Nephron (organoid): ENCODE measurements around the gene CARNS1.
A peak's percentile ranks its signal among the peaks of the same experiment; 100 is the strongest.

Experiments
- H3K27ac Mint-ChIP-seq, 3 experiments: 2 replicates each; pipeline ENCODE4 v1.8.0; 2020; ENCODE audit warnings: mixed read lengths in 3 of 3, mild to moderate bottlenecking in 2 of 3, moderate library complexity in 1 of 3
- H3K27me3 Mint-ChIP-seq: 2 replicates; pipeline ENCODE4 v1.8.0; 2021; ENCODE audit warnings: low read depth, mild to moderate bottlenecking, moderate library complexity, mixed read lengths
- H3K36me3 Mint-ChIP-seq: 2 replicates; pipeline ENCODE4 v1.8.0; 2020; ENCODE audit warnings: low read depth, mixed read lengths
- H3K4me1 Mint-ChIP-seq: 2 replicates; pipeline ENCODE4 v1.8.0; 2020; ENCODE audit warnings: mixed read lengths
- H3K4me3 Mint-ChIP-seq, 3 experiments: 2 replicates each; pipeline ENCODE4 v1.8.0; 2020; ENCODE audit warnings: mild to moderate bottlenecking in 3 of 3, mixed read lengths in 3 of 3, moderate library complexity in 2 of 3
- H3K9me3 Mint-ChIP-seq: 2 replicates; pipeline ENCODE4 v1.8.0; 2020; ENCODE audit warnings: mixed read lengths
- TF ChIP-seq, protein P1 (sequence below), 3 experiments: fragments of 200-600 bp; sonication (generic); IDR thresholded peaks; one replicate each; pipeline ENCODE4 v1.5.0; 2021; ENCODE audit warnings: antibody characterized with exemption in 3 of 3; ENCODE audit not compliant: unreplicated experiment in 3 of 3

CARNS1 gene, protein sequence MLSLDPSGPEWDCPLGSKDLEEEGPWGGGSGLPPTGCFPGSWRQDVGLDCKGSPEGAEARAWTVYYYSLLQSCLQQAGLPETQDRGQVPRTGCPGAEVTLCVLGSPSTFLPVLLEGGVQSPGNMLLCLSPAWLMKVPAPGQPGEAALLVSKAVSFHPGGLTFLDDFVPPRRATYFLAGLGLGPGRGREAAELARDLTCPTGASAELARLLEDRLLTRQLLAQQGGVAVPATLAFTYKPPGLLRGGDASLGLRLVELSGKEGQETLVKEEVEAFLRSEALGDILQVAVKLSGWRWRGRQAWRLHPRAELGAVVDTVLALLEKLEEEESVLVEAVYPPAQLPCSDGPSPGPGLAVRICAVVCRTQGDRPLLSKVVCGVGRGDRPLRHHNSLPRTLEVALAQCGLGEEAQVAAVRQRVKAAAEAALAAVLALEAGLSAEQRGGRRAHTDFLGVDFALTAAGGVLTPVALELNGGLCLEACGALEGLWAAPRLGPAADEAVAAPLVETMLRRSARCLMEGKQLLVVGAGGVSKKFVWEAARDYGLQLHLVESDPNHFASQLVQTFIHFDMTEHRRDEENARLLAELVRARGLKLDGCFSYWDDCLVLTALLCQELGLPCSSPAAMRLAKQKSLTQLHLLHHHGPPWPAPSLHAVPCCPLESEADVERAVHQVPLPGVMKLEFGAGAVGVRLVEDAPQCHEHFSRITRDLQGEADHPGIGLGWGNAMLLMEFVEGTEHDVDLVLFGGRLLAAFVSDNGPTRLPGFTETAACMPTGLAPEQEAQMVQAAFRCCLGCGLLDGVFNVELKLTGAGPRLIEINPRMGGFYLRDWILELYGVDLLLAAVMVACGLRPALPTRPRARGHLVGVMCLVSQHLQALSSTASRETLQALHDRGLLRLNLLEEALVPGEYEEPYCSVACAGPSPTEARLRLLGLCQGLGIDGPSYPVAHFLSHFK

GRCh38 chr11:67415501-67416304 lies at the start of gene CARNS1:
CARNS1 (plus strand) TSS chr11:67415678; CDS start chr11:67416200, 522 bp downstream.
- H3K9me3 Mint-ChIP-seq: no peaks in the 10 kb centered on the region
- H3K4me1 Mint-ChIP-seq: peaks cover 32% of the 10 kb centered on the region
- H3K27me3 Mint-ChIP-seq: peaks cover 49% of the 10 kb centered on the region
- no peaks in the 10 kb centered on the region for H3K36me3 Mint-ChIP-seq
- H3K4me3 Mint-ChIP-seq: peak within 1 kb of the TSS; percentile 65 to 81 (median 78)
- H3K27ac Mint-ChIP-seq: peak within 1 kb of the TSS; percentile 63 to 89 (median 67)
- TF ChIP-seq, protein P1, sequence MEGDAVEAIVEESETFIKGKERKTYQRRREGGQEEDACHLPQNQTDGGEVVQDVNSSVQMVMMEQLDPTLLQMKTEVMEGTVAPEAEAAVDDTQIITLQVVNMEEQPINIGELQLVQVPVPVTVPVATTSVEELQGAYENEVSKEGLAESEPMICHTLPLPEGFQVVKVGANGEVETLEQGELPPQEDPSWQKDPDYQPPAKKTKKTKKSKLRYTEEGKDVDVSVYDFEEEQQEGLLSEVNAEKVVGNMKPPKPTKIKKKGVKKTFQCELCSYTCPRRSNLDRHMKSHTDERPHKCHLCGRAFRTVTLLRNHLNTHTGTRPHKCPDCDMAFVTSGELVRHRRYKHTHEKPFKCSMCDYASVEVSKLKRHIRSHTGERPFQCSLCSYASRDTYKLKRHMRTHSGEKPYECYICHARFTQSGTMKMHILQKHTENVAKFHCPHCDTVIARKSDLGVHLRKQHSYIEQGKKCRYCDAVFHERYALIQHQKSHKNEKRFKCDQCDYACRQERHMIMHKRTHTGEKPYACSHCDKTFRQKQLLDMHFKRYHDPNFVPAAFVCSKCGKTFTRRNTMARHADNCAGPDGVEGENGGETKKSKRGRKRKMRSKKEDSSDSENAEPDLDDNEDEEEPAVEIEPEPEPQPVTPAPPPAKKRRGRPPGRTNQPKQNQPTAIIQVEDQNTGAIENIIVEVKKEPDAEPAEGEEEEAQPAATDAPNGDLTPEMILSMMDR (IDR thresholded peaks at IDR 0.05; ENCODE audit: unreplicated experiment in 3 of 3): no peak

- peak overlapping the region; percentile 88 to 95 (median 94) for H3K27ac Mint-ChIP-seq
- peaks cover 3% of the 10 kb centered on the region for H3K27me3 Mint-ChIP-seq
- TF ChIP-seq, protein P1 (IDR thresholded peaks at IDR 0.05; ENCODE audit: unreplicated experiment in 3 of 3): no peak
- no peaks in the 10 kb centered on the region for H3K9me3 Mint-ChIP-seq
- H3K4me3 Mint-ChIP-seq: peak overlapping the region; percentile 44 to 70 (median 58)
- peaks cover 51% of the 10 kb centered on the region for H3K4me1 Mint-ChIP-seq
- H3K36me3 Mint-ChIP-seq: peaks cover 5% of the 10 kb centered on the region
Observed at GRCh38 chr11:67365736-67366444, 49.6 kb upstream of the CARNS1 start.

DNA sequence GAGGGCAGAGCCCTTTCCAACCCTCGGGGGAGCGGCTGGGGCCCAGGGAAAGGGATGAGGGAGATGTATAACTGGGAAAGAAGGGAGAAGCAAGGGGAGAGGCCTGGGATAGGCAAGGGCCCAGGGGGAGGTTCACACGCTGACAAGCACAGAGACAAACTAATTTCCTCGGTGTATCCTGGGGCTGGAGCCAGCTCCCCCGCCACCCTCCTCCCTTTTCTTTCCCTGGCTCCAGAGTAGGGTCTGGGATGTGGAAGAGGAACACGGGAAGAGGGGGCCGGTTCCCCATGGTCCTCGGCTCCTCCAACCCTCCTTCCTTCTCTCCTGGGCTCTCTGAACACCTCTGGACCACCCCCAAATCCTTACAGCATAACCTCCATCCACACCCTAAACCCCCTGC lies 48.9 kb upstream of the CARNS1 start:
- no peaks in the 10 kb centered on the region for H3K9me3 Mint-ChIP-seq
- H3K4me3 Mint-ChIP-seq: peak overlapping the region; percentile 44 to 70 (median 58)
- peaks cover 8% of the 10 kb centered on the region for H3K27me3 Mint-ChIP-seq
- H3K4me1 Mint-ChIP-seq: peaks cover 58% of the 10 kb centered on the region
- peak overlapping the region; percentile 88 to 95 (median 94) for H3K27ac Mint-ChIP-seq
- TF ChIP-seq, protein P1 (IDR thresholded peaks at IDR 0.05; ENCODE audit: unreplicated experiment in 3 of 3): no peak
- H3K36me3 Mint-ChIP-seq: peaks cover 5% of the 10 kb centered on the region

DNA sequence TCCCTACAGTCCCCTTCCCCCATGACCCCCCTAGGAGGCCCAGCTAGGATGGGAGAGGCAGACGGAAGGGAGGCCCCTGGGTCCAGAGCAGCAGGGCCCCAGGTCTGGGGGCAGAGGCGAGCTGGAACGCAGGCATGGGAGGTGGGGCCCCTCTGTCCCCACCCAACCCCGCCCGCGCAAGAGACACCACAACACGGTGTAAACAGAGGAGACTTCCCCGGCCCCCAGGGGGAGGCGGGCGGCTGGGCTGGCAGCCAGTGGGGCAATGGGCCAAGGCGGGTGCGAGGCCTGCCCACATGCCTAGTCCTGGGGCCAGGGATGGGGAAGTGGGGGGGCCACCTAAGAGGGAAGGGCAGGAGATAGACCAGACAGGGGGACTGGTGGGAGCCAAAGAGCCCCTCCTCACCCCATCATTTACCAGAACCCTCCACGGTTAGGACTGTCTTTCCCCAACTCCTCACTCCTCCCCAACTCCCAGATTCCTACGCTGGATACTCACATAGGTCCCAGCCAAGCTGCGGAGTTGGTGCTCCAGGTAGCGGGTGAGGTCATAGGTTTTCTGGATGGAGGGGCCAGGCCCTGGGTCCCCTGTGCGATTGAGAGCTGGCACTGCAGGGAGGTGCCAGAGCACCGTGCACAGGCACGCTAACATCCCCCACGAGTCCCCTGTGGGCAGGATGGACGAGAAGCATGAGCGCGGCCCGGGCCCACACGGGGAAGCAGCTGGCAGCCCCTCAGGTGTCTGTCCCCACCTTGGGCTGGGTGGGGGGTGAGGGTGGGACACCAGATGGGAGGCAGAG lies 48.3 kb upstream of the CARNS1 start:
- peaks cover 5% of the 10 kb centered on the region for H3K36me3 Mint-ChIP-seq
- peak overlapping the region; percentile 88 to 95 (median 94) for H3K27ac Mint-ChIP-seq
- peaks cover 12% of the 10 kb centered on the region for H3K27me3 Mint-ChIP-seq
- H3K4me3 Mint-ChIP-seq: peak overlapping the region in 1 of 3 experiments; percentile 58
- no peaks in the 10 kb centered on the region for H3K9me3 Mint-ChIP-seq
- TF ChIP-seq, protein P1 (IDR thresholded peaks at IDR 0.05; ENCODE audit: unreplicated experiment in 3 of 3): no peak
- peaks cover 62% of the 10 kb centered on the region for H3K4me1 Mint-ChIP-seq
